HCT116 (cell line): ENCODE results near the gene LCLAT1. TPM values are rescaled to one million over a fixed set of nuclear protein-coding genes. Genes with fewer than 3 reads are reported as not detected.

Source experiments
- ATAC-seq: fragments of 200-7000 bp; cut with Tn5 transposase; 2 replicates; pipeline ENCODE4 v1.9.1; 2020; ENCODE audit warnings: mild to moderate bottlenecking, moderate library complexity
- BruUV-seq: library from RNA; stranded (reverse); fragments of 400-500 nt; replicated peaks from 2 replicates; lab custom pipeline; 2021; lab: Mats Ljungman, UMichigan
- CTCF ChIA-PET: fragments of 300-600 bp; sonication (Branson Sonifier 250); formaldehyde crosslinking; loops from one replicate; lab custom pipeline; 2021; ENCODE audit warnings: antibody characterized with exemption; lab: Charles Lee
- POLR2A ChIA-PET: fragments of 300-600, 350-600 bp; sonication (Branson Sonifier 250); formaldehyde crosslinking; loops from one replicate; lab custom pipeline; 2021; ENCODE audit warnings: antibody characterized with exemption; lab: Charles Lee
- RAD21 ChIA-PET, 2 experiments: fragments of 300-600 bp; sonication (Branson Sonifier 250); formaldehyde crosslinking; loops; one replicate each; lab custom pipeline; 2023; ENCODE audit warnings: low total read pairs in 2 of 2; ENCODE audit not compliant: uncharacterized antibody in 2 of 2, unreplicated experiment in 2 of 2, low non-redundant PET in 1 of 2; lab: Charles Lee
- DNase-seq: peaks from one replicate; pipeline ENCODE4 v3.0.0-alpha.2; 2010; ENCODE audit warnings: low read depth, low spot score
- H2AFZ ChIP-seq: fragments of 200-600 bp; shearing (Covaris generic), sonication (generic); 2 replicates; pipeline ENCODE4 v1.6.1; 2017; ENCODE audit warnings: low read depth, mixed run types, mixed read lengths, antibody characterized with exemption, low read length; ENCODE audit not compliant: poor library complexity, severe bottlenecking
- H3K27ac ChIP-seq: 2 replicates; pipeline ENCODE4 v1.5.1; 2012; ENCODE audit warnings: low read depth, low read length
- H3K27me3 ChIP-seq: fragments of 200-600 bp; sonication (generic); 2 replicates; pipeline ENCODE4 v1.6.1; 2016; ENCODE audit warnings: mixed run types, low read length, mixed read lengths; ENCODE audit not compliant: insufficient read depth
- H3K36me3 ChIP-seq, 2 experiments: fragments of 200-500 bp in 1 of 2; fragments of 200-600 bp in 1 of 2; sonication (Bioruptor generic) in 1 of 2; sonication (generic) in 1 of 2; 2 replicates each; pipeline versions ENCODE4 v1.5.1 to v1.6.1; 2014 to 2016; ENCODE audit warnings: low read length in 2 of 2, inconsistent platforms in 1 of 2, mixed read lengths in 1 of 2, mixed run types in 1 of 2; ENCODE audit not compliant: insufficient read depth in 2 of 2, control insufficient read depth in 1 of 2
- H3K4me1 ChIP-seq, 2 experiments: fragments of 200-600 bp in 1 of 2; sonication (generic) in 1 of 2; 2 replicates each; pipeline versions ENCODE4 v1.5.1 to v1.6.1; 2012 to 2017; ENCODE audit warnings: low read length in 2 of 2, inconsistent platforms in 1 of 2, mild to moderate bottlenecking in 1 of 2, mixed read lengths in 1 of 2, mixed run types in 1 of 2, moderate library complexity in 1 of 2; ENCODE audit not compliant: insufficient read depth in 2 of 2, control insufficient read depth in 1 of 2
- H3K4me2 ChIP-seq: fragments of 200-600 bp; sonication (generic); 2 replicates; pipeline ENCODE4 v1.6.1; 2017; ENCODE audit warnings: mixed run types, low read length, mixed read lengths
- H3K4me3 ChIP-seq, 2 experiments: fragments of 200-600 bp in 1 of 2; sonication (generic) in 1 of 2; replicated peaks in 1 of 2; 2 replicates each; pipeline ENCODE4 v1.5.1; 2011 to 2016; ENCODE audit warnings: low read length in 2 of 2, control low read depth in 1 of 2, low read depth in 1 of 2, mild to moderate bottlenecking in 1 of 2, mixed read lengths in 1 of 2, mixed run types in 1 of 2
- H3K79me2 ChIP-seq: fragments of 200-600 bp; sonication (generic); 2 replicates; pipeline ENCODE4 v1.6.1; 2017; ENCODE audit warnings: mild to moderate bottlenecking, mixed run types, low read length, moderate library complexity, mixed read lengths; ENCODE audit not compliant: insufficient read depth
- H3K9ac ChIP-seq: fragments of 200-600 bp; sonication (generic); 2 replicates; pipeline ENCODE4 v1.6.1; 2016; ENCODE audit warnings: low read length, mixed read lengths
- H3K9me2 ChIP-seq: fragments of 200-600 bp; sonication (generic), shearing (Covaris generic); 2 replicates; pipeline ENCODE4 v1.6.1; 2017; ENCODE audit warnings: mixed run types, mild to moderate bottlenecking, moderate library complexity; ENCODE audit not compliant: insufficient read depth
- H3K9me3 ChIP-seq, 2 experiments: fragments of 200-500 bp in 1 of 2; fragments of 200-600 bp in 1 of 2; sonication (Bioruptor generic) in 1 of 2; sonication (generic) in 1 of 2; 2 replicates each; pipeline ENCODE4 v1.6.1; 2014 to 2017; ENCODE audit warnings: low read length in 2 of 2, mixed read lengths in 2 of 2, inconsistent platforms in 1 of 2, low read depth in 1 of 2, mild to moderate bottlenecking in 1 of 2, mixed run types in 1 of 2, moderate library complexity in 1 of 2; ENCODE audit not compliant: control insufficient read depth in 1 of 2, insufficient read depth in 1 of 2
- H4K20me1 ChIP-seq: fragments of 200-600 bp; sonication (generic), shearing (Covaris generic); 2 replicates; pipeline ENCODE4 v1.6.1; 2017; ENCODE audit warnings: mixed run types, mild to moderate bottlenecking, moderate library complexity; ENCODE audit not compliant: insufficient read depth
- CBX3 ChIP-seq: IDR thresholded peaks from 2 replicates; pipeline ENCODE4 v1.6.1; 2012; ENCODE audit warnings: low read depth
- ELF1 ChIP-seq: IDR thresholded peaks from 2 replicates; pipeline ENCODE4 v1.6.1; 2012; ENCODE audit warnings: low read depth, borderline replicate concordance
- FOSL1 ChIP-seq: IDR thresholded peaks from 2 replicates; pipeline ENCODE4 v1.6.1; 2012; ENCODE audit warnings: low read depth
- JUND ChIP-seq: IDR thresholded peaks from 2 replicates; pipeline ENCODE4 v1.6.1; 2012
- MAX ChIP-seq: IDR thresholded peaks from 2 replicates; pipeline ENCODE4 v1.6.1; 2012
- POLR2AphosphoS5 ChIP-seq: IDR thresholded peaks from 2 replicates; pipeline ENCODE4 v1.6.1; 2011; ENCODE audit warnings: mild to moderate bottlenecking, low read depth, low read length, moderate library complexity
- RAD21 ChIP-seq: IDR thresholded peaks from 2 replicates; pipeline ENCODE4 v1.6.1; 2012; ENCODE audit warnings: low read depth, mild to moderate bottlenecking
- REST ChIP-seq: IDR thresholded peaks from 2 replicates; pipeline ENCODE4 v1.6.1; 2012; ENCODE audit warnings: low read depth
- SP1 ChIP-seq: IDR thresholded peaks from 2 replicates; pipeline ENCODE4 v1.6.1; 2012; ENCODE audit warnings: low read depth
- intact Hi-C: fragments of 100-400 bp; cut with micrococcal nuclease; formaldehyde crosslinking; loops from 2 replicates; pipeline ENCODE4 v1.10.0; 2022
- total RNA-seq: library from RNA; stranded (reverse); gene quantifications from one replicate; pipeline ENCODE4 v1.2.1, GENCODE V29; 2021; ENCODE audit not compliant: unreplicated experiment

LCLAT1 gene
- total RNA-seq, 1 experiment from 2014 or later = 36.2 TPM

GRCh38 chr2:30504731-30505130 lies 57.7 kb downstream of the LCLAT1 start:
- CTCF ChIA-PET = no interaction called here
- H3K4me3 ChIP-seq = no peak overlapping the region
- H3K4me2 ChIP-seq = no peak overlapping the region
- intact Hi-C loops = loop anchor here (10.0 kb wide), 1 partner anchor 290 kb away; no protein-coding TSS in a partner anchor
- no peak overlapping the region for H3K9ac ChIP-seq
- no peaks in the 10 kb centered on the region for H4K20me1 ChIP-seq
- TF ChIP-seq POLR2AphosphoS5 (no peak), SP1 (no peak), FOSL1 (no peak), JUND (no peak), ELF1 (no peak), REST (no peak), CBX3 (no peak), RAD21 (no peak), MAX (no peak)
- BruUV-seq = no TSS peak
- ATAC-seq = no peak
- no peak overlapping the region for H2AFZ ChIP-seq
- DNase-seq = no peak
- H3K4me1 ChIP-seq = peaks cover 6 to 15% of the 10 kb centered on the region in 2 experiments; a peak in 3 of 4 replicates
- no peaks in the 10 kb centered on the region for H3K36me3 ChIP-seq
- peaks cover 0 to 8% of the 10 kb centered on the region in 2 experiments; a peak in 1 of 4 replicates for H3K9me3 ChIP-seq
- no peaks in the 10 kb centered on the region for H3K27me3 ChIP-seq
- POLR2A ChIA-PET = no interaction called here
- RAD21 ChIA-PET = no interaction called here
- no peaks in the 10 kb centered on the region for H3K9me2 ChIP-seq
- peaks cover 62% of the 10 kb centered on the region for H3K79me2 ChIP-seq
- no peak overlapping the region for H3K27ac ChIP-seq
